H9 (cell line): ENCODE measurements around the gene GDI1. TPM values are rescaled to one million over a fixed set of nuclear protein-coding genes. Genes with fewer than 3 reads are reported as not detected.

ENCODE experiments used
- DNase-seq: peaks from one replicate; pipeline ENCODE4 v3.0.0-alpha.2; 2017
- H2AFZ ChIP-seq: one replicate; pipeline ENCODE4 v1.6.1; 2013; ENCODE audit warnings: mild to moderate bottlenecking, low read length, control low read depth, moderate library complexity
- H2AK5ac ChIP-seq: 2 replicates; pipeline ENCODE4 v1.6.1; 2013; ENCODE audit warnings: low read length, control low read depth, mixed read lengths; ENCODE audit not compliant: insufficient read length
- H2BK120ac ChIP-seq: one replicate; pipeline ENCODE4 v1.6.1; 2013; ENCODE audit warnings: low read depth, mild to moderate bottlenecking, low read length, control low read depth, inconsistent platforms; ENCODE audit not compliant: poor library complexity, severe bottlenecking
- H2BK12ac ChIP-seq: 2 replicates; pipeline ENCODE4 v1.6.1; 2013; ENCODE audit warnings: low read length, control low read depth, mixed read lengths, low read depth; ENCODE audit not compliant: insufficient read length
- H2BK15ac ChIP-seq: 2 replicates; pipeline ENCODE4 v1.6.1; 2013; ENCODE audit warnings: low read depth, low read length, control low read depth
- H2BK20ac ChIP-seq: one replicate; pipeline ENCODE4 v1.6.1; 2013; ENCODE audit warnings: low read depth, mild to moderate bottlenecking, low read length, control low read depth, inconsistent platforms; ENCODE audit not compliant: poor library complexity, severe bottlenecking
- H2BK5ac ChIP-seq: 2 replicates; pipeline ENCODE4 v1.6.1; 2013; ENCODE audit warnings: low read length, control low read depth, mixed read lengths; ENCODE audit not compliant: insufficient read length
- H3K14ac ChIP-seq: 2 replicates; pipeline ENCODE4 v1.6.1; 2013; ENCODE audit warnings: low read length, control low read depth; ENCODE audit not compliant: insufficient read depth
- H3K18ac ChIP-seq: 2 replicates; pipeline ENCODE4 v1.6.1; 2013; ENCODE audit warnings: low read depth, mild to moderate bottlenecking, mixed read lengths, low read length, control low read depth; ENCODE audit not compliant: insufficient read length
- H3K23ac ChIP-seq: 2 replicates; pipeline ENCODE4 v1.6.1; 2013; ENCODE audit warnings: low read length, control low read depth, mixed read lengths, low read depth; ENCODE audit not compliant: insufficient read length
- H3K23me2 ChIP-seq: 2 replicates; pipeline ENCODE4 v1.6.1; 2013; ENCODE audit warnings: low read depth, mild to moderate bottlenecking, mixed read lengths, low read length, control low read depth; ENCODE audit not compliant: insufficient read length, poor library complexity, severe bottlenecking
- H3K27ac ChIP-seq: 2 replicates; pipeline ENCODE4 v1.5.1; 2013; ENCODE audit warnings: low read length, control low read depth, mixed read lengths, low read depth; ENCODE audit not compliant: insufficient read length
- H3K27me3 ChIP-seq: 2 replicates; pipeline ENCODE4 v1.6.1; 2013; ENCODE audit warnings: low read length, control low read depth, inconsistent platforms; ENCODE audit not compliant: insufficient read depth
- H3K4ac ChIP-seq: 2 replicates; pipeline ENCODE4 v1.6.1; 2013; ENCODE audit warnings: low read depth, mild to moderate bottlenecking, control low read depth, inconsistent platforms, low read length, moderate library complexity
- H3K4me1 ChIP-seq: 2 replicates; pipeline ENCODE4 v1.6.1; 2013; ENCODE audit warnings: low read length, control low read depth, inconsistent platforms; ENCODE audit not compliant: insufficient read depth
- H3K4me2 ChIP-seq: 2 replicates; pipeline ENCODE4 v1.6.1; 2013; ENCODE audit warnings: low read length, control low read depth, mixed read lengths; ENCODE audit not compliant: insufficient read length, insufficient read depth
- H3K56ac ChIP-seq: 2 replicates; pipeline ENCODE4 v1.6.1; 2013; ENCODE audit warnings: low read depth, mild to moderate bottlenecking, mixed read lengths, low read length, control low read depth; ENCODE audit not compliant: insufficient read length
- H3K79me1 ChIP-seq: 2 replicates; pipeline ENCODE4 v1.6.1; 2013; ENCODE audit warnings: low read depth, mild to moderate bottlenecking, moderate library complexity, low read length, control low read depth, inconsistent platforms; ENCODE audit not compliant: insufficient read depth, poor library complexity, severe bottlenecking
- H3K79me2 ChIP-seq: 2 replicates; pipeline ENCODE4 v1.6.1; 2013; ENCODE audit warnings: low read length, control low read depth, inconsistent platforms; ENCODE audit not compliant: insufficient read depth
- H3K9ac ChIP-seq: 2 replicates; pipeline ENCODE4 v1.6.1; 2013; ENCODE audit warnings: low read length, control low read depth, mixed read lengths; ENCODE audit not compliant: insufficient read length; ENCODE audit errors: extremely low read depth
- H3K9me3 ChIP-seq: one replicate; pipeline ENCODE4 v1.6.1; 2013; ENCODE audit warnings: low read depth, low read length, inconsistent platforms; ENCODE audit not compliant: control insufficient read depth
- H3T11ph ChIP-seq: one replicate; pipeline ENCODE4 v1.6.1; 2013; ENCODE audit warnings: mild to moderate bottlenecking, low read length, control low read depth, inconsistent platforms
- H4K20me1 ChIP-seq: one replicate; pipeline ENCODE4 v1.6.1; 2013; ENCODE audit not compliant: control insufficient read depth, insufficient read length, insufficient read depth
- H4K5ac ChIP-seq: 2 replicates; pipeline ENCODE4 v1.6.1; 2013; ENCODE audit warnings: low read depth, mild to moderate bottlenecking, mixed read lengths, low read length, control low read depth; ENCODE audit not compliant: insufficient read length
- H4K8ac ChIP-seq: replicated peaks from 2 replicates; pipeline ENCODE4 v1.6.1; 2013; ENCODE audit warnings: low read length, control low read depth, mixed read lengths, low read depth; ENCODE audit not compliant: insufficient read length
- H4K91ac ChIP-seq: 2 replicates; pipeline ENCODE4 v1.6.1; 2013; ENCODE audit warnings: low read depth, mild to moderate bottlenecking, moderate library complexity, mixed read lengths, low read length, control low read depth; ENCODE audit not compliant: insufficient read length
- H3K27ac Mint-ChIP-seq, 3 experiments: 2 replicates in 2 of 3; 3 replicates in 1 of 3; pipeline ENCODE4 v1.8.0; 2020 to 2021; ENCODE audit warnings: mixed read lengths in 3 of 3, mild to moderate bottlenecking in 1 of 3, moderate library complexity in 1 of 3
- H3K27me3 Mint-ChIP-seq: 2 replicates; pipeline ENCODE4 v1.8.0; 2021; ENCODE audit warnings: low read depth, mild to moderate bottlenecking, moderate library complexity, mixed read lengths
- H3K36me3 Mint-ChIP-seq, 3 experiments: 2 replicates in 2 of 3; 3 replicates in 1 of 3; pipeline ENCODE4 v1.8.0; 2020 to 2021; ENCODE audit warnings: low read depth in 3 of 3, mixed read lengths in 3 of 3; ENCODE audit not compliant: insufficient read depth in 1 of 3
- H3K4me1 Mint-ChIP-seq, 2 experiments: 2 replicates each; pipeline ENCODE4 v1.8.0; 2020; ENCODE audit warnings: mixed read lengths in 2 of 2
- H3K4me3 Mint-ChIP-seq, 2 experiments: 2 replicates in 1 of 2; 3 replicates in 1 of 2; pipeline ENCODE4 v1.8.0; 2020 to 2021; ENCODE audit warnings: mild to moderate bottlenecking in 2 of 2, mixed read lengths in 2 of 2, moderate library complexity in 1 of 2
- H3K9me3 Mint-ChIP-seq, 2 experiments: 2 replicates in 1 of 2; 3 replicates in 1 of 2; pipeline ENCODE4 v1.8.0; 2020; ENCODE audit warnings: mild to moderate bottlenecking in 2 of 2, mixed read lengths in 2 of 2, moderate library complexity in 1 of 2
- CTCF ChIP-seq: fragments of 200-600 bp; sonication (generic); conservative IDR thresholded peaks from 3 replicates; pipeline ENCODE4 v1.8.0; 2021; ENCODE audit warnings: antibody characterized with exemption, mild to moderate bottlenecking
- WGBS: extraction: QIAGEN DNeasy Blood & Tissue Kit; methylation state at CpG from one replicate; pipeline ENCODE4 v1.1.7; 2013; ENCODE audit warnings: missing lambda C conversion rate, low lambda C conversion rate, mixed read lengths; ENCODE audit not compliant: insufficient read length; ENCODE audit errors: extremely low coverage; 5-methylcytosine and 5-hydroxymethylcytosine counted together
- total RNA-seq: library from RNA; stranded (reverse); gene quantifications from 2 replicates; pipeline ENCODE4 v1.2.1, GENCODE V29; 2021

Gene GDI1
- total RNA-seq, 1 experiment from 2014 or later: 111 TPM

GRCh38 chrX:154460326-154460725 lies 23.4 kb downstream of the GDI1 start:
- Histone ChIP-seq H3K79me2 (no peaks in the 10 kb centered on the region), H3K27me3 (no peaks in the 10 kb centered on the region; the same call in 1 of the 2 replicates), H2BK20ac (no peak overlapping the region), H3T11ph (no peak overlapping the region), H2BK5ac (no peak overlapping the region), H2BK15ac (no peak overlapping the region), H3K4me2 (no peak overlapping the region), H3K79me1 (no peaks in the 10 kb centered on the region), H4K20me1 (no peaks in the 10 kb centered on the region), H3K56ac (no peak overlapping the region), H3K9ac (no peak overlapping the region), H3K23ac (no peak overlapping the region), H3K14ac (no peak overlapping the region), H4K8ac (no peak overlapping the region), H3K9me3 (peaks cover 22% of the 10 kb centered on the region), H2BK120ac (no peak overlapping the region), H3K4ac (no peak overlapping the region), H3K23me2 (peaks cover 8% of the 10 kb centered on the region), H4K5ac (no peak overlapping the region), H3K4me1 (no peaks in the 10 kb centered on the region), H2AFZ (no peak overlapping the region), H4K91ac (no peak overlapping the region), H2AK5ac (no peak overlapping the region), H3K18ac (no peak overlapping the region), H3K27ac (no peak overlapping the region), H2BK12ac (no peak overlapping the region)
- peak overlapping the region in 1 of 2 experiments; percentile 61; a peak in 1 of 5 replicates for H3K4me3 Mint-ChIP-seq
- no CpG with 5 or more reads among the region's 26 CpGs for WGBS
- H3K9me3 Mint-ChIP-seq: peaks cover 51 to 80% of the 10 kb centered on the region in 2 experiments
- peaks cover 0 to 7% of the 10 kb centered on the region in 2 experiments; a peak in 1 of 4 replicates for H3K4me1 Mint-ChIP-seq
- peaks cover 20 to 32% (median 23%) of the 10 kb centered on the region in 3 experiments for H3K36me3 Mint-ChIP-seq
- no peak overlapping the region for H3K27ac Mint-ChIP-seq
- TF ChIP-seq CTCF: no peak
- peaks cover 17% of the 10 kb centered on the region for H3K27me3 Mint-ChIP-seq
- no peak for DNase-seq
